ENCODE data around the gene ADAR. TPM values are rescaled to one million over a fixed set of nuclear protein-coding genes. Genes with fewer than 3 reads are reported as not detected.

ADAR gene
- total RNA-seq, 2 experiments from 2014 or later: 377 to 398 TPM

DNA sequence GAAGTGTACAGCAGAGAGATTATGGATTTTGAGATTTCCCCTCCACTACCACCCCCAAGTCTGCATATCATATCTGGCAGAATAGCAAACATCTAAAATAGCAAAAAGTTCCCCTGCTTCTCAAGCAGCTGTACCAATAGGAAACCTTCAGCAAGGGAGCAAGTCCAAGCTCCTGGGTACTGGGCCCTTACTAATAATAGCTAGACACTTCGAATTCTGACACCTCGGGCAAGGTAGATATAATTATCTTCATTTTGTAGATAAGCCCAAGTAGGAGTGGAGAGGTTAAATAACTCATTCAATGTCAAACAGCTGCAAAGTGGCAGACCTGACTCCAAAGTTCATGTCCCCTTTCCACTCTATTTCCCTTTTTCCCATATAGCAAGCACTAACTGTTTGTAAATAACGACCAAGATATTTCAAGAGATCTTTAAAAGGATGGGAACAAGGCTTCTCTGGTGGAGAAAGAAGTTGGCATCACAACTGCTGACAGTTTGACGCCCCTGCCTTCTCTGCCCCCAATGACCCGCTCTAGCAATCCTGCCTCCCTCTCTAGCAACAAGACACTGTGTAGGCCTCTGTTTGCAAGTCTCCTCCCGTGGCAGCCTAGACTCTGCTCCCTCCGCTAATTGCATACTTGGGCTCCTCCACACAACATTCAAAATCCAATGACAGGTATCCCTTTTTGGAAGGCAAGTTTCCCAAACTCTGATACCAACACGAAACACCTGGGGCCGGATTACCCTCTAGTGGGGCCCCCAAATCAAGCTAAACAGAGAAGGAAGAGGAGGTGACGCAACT is 18.7 kb upstream of the ADAR start:
- POLR2A ChIA-PET: interaction anchor here (0.7 to 4.5 kb wide), 12 partner anchors 9 to 1230 kb away, joined by 3 to 51 read pairs (median 4); partner anchors contain the start of genes ADAR and PMVK

DNA sequence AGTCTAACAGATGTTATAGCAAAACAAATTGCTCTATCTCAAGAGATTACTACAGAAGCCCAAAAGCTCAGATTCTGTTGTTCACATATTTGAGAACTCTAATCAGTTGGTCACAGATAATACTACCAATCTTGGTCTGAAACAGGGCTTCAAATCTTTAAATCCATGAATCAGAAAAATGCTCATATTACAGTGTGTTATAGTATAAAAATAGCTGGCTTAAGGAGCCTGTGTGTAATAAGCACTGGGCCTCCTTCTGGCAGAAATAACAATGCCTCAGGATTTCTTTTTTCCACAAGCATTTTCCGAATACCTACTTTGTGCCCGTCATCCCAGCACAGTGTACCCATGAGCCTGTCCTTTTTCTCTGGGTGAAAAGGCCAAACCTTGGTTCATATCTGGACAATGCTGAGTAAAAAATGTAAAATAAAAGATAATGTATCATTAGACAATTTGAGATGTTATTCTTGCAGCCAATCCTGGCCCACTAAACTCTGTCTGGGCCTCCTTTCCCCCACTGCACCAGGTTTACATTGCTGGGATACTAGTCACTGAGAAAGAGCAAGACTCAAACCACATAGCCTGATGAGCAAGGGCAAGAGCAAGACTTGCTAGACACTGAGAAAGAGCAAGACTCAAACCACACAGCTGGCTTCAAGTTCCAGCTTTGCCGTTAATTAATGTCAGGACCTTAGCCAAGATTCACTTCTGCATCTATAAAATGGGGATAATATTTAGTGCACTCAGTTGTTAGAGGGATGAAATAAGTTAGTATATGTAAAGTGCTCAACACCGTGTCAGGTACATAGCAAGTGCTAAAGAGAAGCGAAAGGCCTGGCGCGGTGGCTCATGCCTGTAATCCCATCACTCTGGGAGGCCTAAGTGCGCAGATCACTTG is 17.0 kb upstream of the ADAR start:
- Mint-ChIP-seq H3K9me3 (peaks cover 4% of the 10 kb centered on the region), H3K4me3 (no peak overlapping the region), H3K27ac (no peak overlapping the region), H3K27me3 (no peaks in the 10 kb centered on the region), H3K4me1 (peaks cover 50% of the 10 kb centered on the region), H3K36me3 (ENCODE audit: low read depth) (peaks cover 12% of the 10 kb centered on the region)
- POLR2A ChIA-PET: interaction anchor here (1.2 to 4.5 kb wide), 7 partner anchors 14 to 990 kb away, joined by 3 to 51 read pairs (median 6); partner anchors contain the start of genes ADAR and PMVK
- no peak for DNase-seq
- CTCF ChIA-PET: no interaction called here

More for the DNA sequence above, 18.7 kb upstream of the ADAR start:
- CTCF ChIA-PET: interaction anchor here (0.7 to 1.5 kb wide), 5 partner anchors 16 to 133 kb away, joined by 3 to 5 read pairs (median 3); no protein-coding TSS in a partner anchor
- Mint-ChIP-seq H3K27ac (peak overlapping the region; percentile 94), H3K4me1 (peaks cover 46% of the 10 kb centered on the region), H3K9me3 (peaks cover 5% of the 10 kb centered on the region), H3K36me3 (ENCODE audit: low read depth) (peaks cover 9% of the 10 kb centered on the region), H3K27me3 (peaks cover 11% of the 10 kb centered on the region), H3K4me3 (peak overlapping the region; percentile 99)
- DNase-seq: peak; percentile 25

DNA sequence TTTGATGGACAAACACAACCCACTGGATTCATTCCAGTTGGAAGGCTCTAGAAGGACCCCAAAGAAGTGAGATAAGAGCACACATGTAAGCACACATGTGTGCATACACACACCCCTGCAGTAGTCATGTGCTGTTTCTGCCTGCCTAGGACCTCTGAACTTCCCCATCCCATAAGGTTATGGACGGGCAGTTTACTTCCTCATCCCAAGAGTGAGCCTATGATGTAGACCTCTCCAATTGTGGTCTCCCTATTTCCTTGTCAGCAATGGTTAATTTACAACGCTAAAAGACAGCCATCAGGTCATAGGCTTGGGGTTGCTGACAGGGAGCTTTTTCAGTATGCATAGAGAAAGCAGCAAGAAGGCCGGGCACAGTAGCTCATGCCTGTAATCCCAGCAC is 15.4 kb upstream of the ADAR start:
- H3K27ac Mint-ChIP-seq: no peak overlapping the region
- peaks cover 15% of the 10 kb centered on the region for H3K36me3 Mint-ChIP-seq (ENCODE audit: low read depth)
- ChIA-PET CTCF (no interaction called here), POLR2A (interaction anchor here (0.8 to 2.4 kb wide), 4 partner anchors 13 to 313 kb away, joined by 4 to 10 read pairs (median 8); partner anchors contain the start of gene PMVK)
- no peaks in the 10 kb centered on the region for H3K9me3 Mint-ChIP-seq
- no peaks in the 10 kb centered on the region for H3K27me3 Mint-ChIP-seq
- no peak overlapping the region for H3K4me3 Mint-ChIP-seq
- H3K4me1 Mint-ChIP-seq: peaks cover 44% of the 10 kb centered on the region
- no peak for DNase-seq

DNA sequence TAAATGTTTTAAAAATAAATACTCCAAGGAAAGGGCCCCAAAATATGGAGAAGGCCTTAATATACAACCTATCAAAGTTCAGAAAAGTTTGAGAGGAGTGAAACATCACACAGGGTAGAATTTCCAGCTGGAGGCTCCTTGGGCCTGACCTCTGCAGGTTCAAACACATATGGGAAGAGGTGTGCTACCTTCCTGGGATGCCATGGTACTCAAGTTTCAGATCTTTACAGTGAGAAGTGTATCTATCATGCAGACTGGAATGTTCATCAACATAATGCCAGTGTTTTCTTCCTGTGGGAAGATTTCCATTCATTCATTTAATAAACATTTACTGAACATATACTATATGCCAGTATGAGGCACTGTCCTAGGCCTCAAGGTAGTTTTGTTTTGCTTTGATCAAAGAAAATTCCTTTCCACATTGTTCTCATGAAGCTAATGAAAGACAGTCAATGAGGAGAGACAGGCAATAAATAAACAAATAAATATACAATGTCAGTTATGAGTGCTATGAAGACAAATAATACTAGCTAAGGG is 14.6 kb upstream of the ADAR start:
- ChIA-PET CTCF (no interaction called here), POLR2A (interaction anchor here (1.8 to 2.5 kb wide), 2 partner anchors 12 to 13 kb away, joined by 9 to 14 read pairs; no protein-coding TSS in a partner anchor)
- no peaks in the 10 kb centered on the region for H3K27me3 Mint-ChIP-seq
- H3K4me3 Mint-ChIP-seq: no peak overlapping the region
- H3K4me1 Mint-ChIP-seq: peaks cover 42% of the 10 kb centered on the region
- H3K9me3 Mint-ChIP-seq: no peaks in the 10 kb centered on the region
- DNase-seq: no peak
- H3K27ac Mint-ChIP-seq: no peak overlapping the region
- H3K36me3 Mint-ChIP-seq (ENCODE audit: low read depth): peaks cover 16% of the 10 kb centered on the region

DNA sequence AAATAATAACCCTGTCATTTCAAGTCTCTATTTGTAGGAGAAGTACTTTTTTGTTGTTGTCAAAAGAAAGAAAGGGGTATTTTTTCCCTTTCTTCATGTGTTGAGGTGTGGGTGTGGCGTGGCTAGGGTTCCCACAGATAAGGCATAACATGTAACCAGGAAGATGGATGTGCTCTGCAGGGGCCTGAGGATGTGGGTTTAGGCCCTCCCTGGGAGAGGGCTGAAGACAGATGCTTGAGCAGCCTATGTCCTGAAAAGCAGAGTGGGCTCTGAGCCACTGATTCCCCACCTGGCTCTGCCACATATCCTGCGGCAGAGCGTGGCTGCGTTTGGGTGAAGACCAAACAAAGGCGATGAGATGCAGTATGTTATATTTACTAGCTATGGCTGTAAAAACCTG is 13.9 kb upstream of the ADAR start:
- Mint-ChIP-seq H3K27ac (no peak overlapping the region), H3K9me3 (no peaks in the 10 kb centered on the region), H3K4me1 (peaks cover 42% of the 10 kb centered on the region), H3K36me3 (ENCODE audit: low read depth) (peaks cover 16% of the 10 kb centered on the region), H3K27me3 (no peaks in the 10 kb centered on the region), H3K4me3 (no peak overlapping the region)
- no peak for DNase-seq
- CTCF ChIA-PET: no interaction called here
- POLR2A ChIA-PET: interaction anchor here (2.5 kb wide), 1 partner anchor 11 kb away, joined by 14 read pairs; no protein-coding TSS in a partner anchor

DNA sequence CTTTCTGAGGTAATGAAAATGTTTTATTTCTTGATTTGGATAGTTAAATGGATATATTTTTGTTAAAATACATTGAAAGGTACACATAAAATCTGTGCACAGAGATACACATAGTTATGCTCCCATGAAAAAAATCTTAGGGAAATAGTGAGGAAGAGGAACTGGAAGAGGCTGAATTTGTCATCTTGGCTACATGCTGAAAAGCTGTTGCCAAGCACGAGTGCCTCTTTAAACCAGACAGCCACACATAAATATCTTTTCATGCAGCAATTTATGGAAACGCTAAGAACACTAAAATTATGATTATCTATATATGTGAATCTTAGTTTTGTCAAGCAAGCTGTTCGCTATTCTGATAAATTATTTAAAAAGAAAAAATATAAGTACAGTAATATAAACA is 12.8 kb upstream of the ADAR start:
- Mint-ChIP-seq H3K9me3 (no peaks in the 10 kb centered on the region), H3K4me1 (peaks cover 40% of the 10 kb centered on the region), H3K36me3 (ENCODE audit: low read depth) (peaks cover 16% of the 10 kb centered on the region), H3K4me3 (no peak overlapping the region), H3K27me3 (no peaks in the 10 kb centered on the region), H3K27ac (no peak overlapping the region)
- DNase-seq: no peak
- CTCF ChIA-PET: interaction anchor here (0.6 to 1.1 kb wide), 3 partner anchors 11 to 15 kb away, joined by 3 to 5 read pairs (median 3); no protein-coding TSS in a partner anchor
- POLR2A ChIA-PET: interaction anchor here (2.5 kb wide), 1 partner anchor 10 kb away, joined by 14 read pairs; no protein-coding TSS in a partner anchor

DNA sequence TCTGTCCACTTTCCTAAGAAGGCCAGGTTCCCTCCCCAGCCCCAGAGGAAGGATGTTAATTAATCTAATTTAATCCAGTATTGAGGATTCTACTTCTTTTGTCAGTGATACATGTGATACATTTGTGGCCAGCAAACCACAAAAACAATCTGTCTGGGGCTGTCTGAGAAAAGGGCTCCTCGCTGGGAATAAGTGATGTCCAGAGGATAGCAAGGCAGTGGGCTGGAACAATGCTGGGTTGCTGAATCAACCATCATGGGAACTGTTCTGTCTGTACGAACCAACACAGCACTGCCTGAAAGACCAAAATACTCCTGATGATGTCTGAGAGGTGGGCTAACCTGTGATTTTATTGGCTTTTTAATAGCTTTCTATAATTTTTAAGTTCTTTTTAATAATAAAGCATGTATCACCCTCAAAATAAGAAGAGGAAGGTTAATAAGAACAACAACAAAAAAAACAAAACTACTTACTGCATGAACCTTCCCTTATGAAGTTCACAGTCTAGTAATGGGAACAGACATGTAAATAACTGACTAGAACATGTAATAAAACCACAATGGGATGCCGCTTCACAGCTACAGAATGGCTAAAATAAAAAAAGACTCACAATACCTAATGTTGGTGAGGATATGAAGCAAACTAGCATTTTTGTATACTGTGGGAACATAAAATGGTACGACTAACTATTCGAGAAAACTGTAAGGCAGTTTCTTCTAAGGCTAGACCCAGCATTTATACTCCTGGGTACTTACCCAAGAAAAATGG is 11.4 kb upstream of the ADAR start:
- Mint-ChIP-seq H3K9me3 (no peaks in the 10 kb centered on the region), H3K27me3 (no peaks in the 10 kb centered on the region), H3K4me1 (peaks cover 42% of the 10 kb centered on the region), H3K27ac (no peak overlapping the region), H3K36me3 (ENCODE audit: low read depth) (peaks cover 16% of the 10 kb centered on the region), H3K4me3 (no peak overlapping the region)
- no peak for DNase-seq
- POLR2A ChIA-PET: interaction anchor here (2.3 kb wide), 1 partner anchor 10 kb away, joined by 15 read pairs; the partner anchor contains the start of gene ADAR
- CTCF ChIA-PET: no interaction called here

DNA sequence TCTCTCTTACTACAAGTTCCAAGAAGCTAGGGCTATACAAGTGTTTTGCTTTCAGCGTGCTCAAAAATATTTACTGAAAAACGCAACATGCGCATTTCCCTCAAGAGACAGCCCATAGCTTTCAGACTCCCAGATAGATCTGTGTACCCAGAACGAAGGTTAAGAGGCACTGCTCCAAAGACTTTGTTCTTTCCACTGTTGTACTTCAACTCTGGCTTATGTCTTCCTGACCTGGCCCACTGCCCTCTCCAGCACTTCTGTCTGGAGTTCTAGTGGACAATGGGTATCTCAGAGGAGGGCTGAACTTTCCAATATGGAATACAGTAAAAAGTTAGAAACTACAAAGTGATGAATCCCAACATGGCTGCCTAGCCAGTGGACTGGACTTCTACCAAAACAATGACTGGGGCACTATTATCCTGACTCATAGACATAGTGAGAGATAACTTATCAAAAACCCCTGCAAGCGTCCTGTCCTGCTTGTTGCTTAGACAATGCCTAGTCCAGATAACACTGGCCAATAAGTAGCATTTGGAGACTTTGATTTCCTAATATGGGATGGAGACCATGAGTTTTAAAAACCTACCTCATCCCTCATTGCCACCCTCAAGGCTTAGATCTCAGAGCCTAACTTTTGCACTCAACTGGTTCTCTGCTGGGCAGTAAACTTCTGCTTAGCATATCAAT is 8.8 kb upstream of the ADAR start:
- Mint-ChIP-seq H3K27ac (no peak overlapping the region), H3K36me3 (ENCODE audit: low read depth) (peaks cover 8% of the 10 kb centered on the region), H3K9me3 (no peaks in the 10 kb centered on the region), H3K4me3 (no peak overlapping the region), H3K27me3 (no peaks in the 10 kb centered on the region), H3K4me1 (peaks cover 34% of the 10 kb centered on the region)
- ChIA-PET CTCF (no interaction called here), POLR2A (no interaction called here)
- DNase-seq: no peak

DNA sequence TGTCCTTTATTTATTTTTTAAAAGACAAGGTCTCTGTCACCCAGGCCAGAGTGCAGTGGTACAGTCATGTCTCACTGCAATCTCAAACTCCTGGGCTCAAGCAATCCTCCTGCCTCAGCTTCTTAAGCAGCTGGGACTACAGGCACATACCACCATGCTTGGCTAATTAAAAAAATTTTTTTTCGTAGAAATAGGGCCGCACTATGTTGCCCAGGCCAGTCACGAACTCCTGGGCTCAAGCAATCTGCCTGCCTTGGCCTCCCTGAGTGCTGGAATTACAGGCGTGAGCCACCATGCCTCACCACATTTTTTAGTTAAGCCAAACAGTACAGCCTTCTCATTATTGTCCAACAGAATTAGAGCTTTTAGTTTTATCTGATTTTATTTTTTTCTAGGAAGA is 7.4 kb upstream of the ADAR start:
- Mint-ChIP-seq H3K4me1 (peaks cover 38% of the 10 kb centered on the region), H3K9me3 (no peaks in the 10 kb centered on the region), H3K4me3 (no peak overlapping the region), H3K27me3 (no peaks in the 10 kb centered on the region), H3K27ac (no peak overlapping the region), H3K36me3 (ENCODE audit: low read depth) (peaks cover 4% of the 10 kb centered on the region)
- DNase-seq: no peak
- CTCF ChIA-PET: no interaction called here
- POLR2A ChIA-PET: interaction anchor here (1.5 kb wide), 1 partner anchor 11 kb away, joined by 5 read pairs; no protein-coding TSS in a partner anchor

DNA sequence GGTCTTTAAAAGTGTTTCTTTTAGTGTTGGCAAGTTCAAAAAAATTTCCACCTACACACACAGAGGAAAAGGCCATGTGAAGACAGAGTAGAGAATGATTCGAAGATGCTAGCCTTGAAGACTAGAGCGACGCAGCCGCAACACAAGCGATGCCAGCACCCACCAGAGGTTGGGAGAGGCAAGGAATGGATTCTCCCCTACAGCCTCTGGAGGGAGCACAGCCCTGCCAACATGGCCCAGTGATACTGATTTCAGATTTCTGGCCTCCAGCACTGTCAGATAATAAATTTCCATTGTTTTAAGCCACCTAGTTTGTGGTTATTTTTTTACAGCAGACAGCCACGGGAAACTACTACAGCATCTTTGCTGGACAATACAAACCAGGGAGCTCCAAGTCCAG is 6.9 kb upstream of the ADAR start:
- Mint-ChIP-seq H3K4me1 (peaks cover 43% of the 10 kb centered on the region), H3K27me3 (no peaks in the 10 kb centered on the region), H3K9me3 (no peaks in the 10 kb centered on the region), H3K27ac (peak overlapping the region; percentile 65), H3K36me3 (ENCODE audit: low read depth) (peaks cover 4% of the 10 kb centered on the region), H3K4me3 (no peak overlapping the region)
- no peak for DNase-seq
- POLR2A ChIA-PET: interaction anchor here (1.5 kb wide), 1 partner anchor 12 kb away, joined by 5 read pairs; no protein-coding TSS in a partner anchor
- CTCF ChIA-PET: no interaction called here

DNA sequence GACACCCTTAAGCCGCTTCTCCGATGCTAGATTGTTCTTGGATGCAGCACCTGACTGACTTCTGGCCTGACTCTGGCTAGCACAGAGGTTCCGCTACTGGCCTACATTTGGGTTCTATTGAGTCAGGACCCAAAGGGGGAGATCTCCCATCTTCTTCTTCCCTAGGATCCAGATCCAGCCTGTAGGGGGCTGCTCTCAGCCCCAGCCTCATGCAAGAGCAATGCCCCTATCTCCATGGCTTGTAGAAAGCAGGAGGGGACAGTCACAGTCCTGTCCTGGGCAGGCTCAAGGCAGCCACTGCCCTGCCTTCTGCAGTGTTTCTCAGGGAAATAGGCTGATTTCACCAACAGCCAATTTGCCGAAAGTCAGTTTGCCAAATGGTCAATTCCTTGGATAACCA is 6.3 kb upstream of the ADAR start:
- Mint-ChIP-seq H3K4me1 (peaks cover 50% of the 10 kb centered on the region), H3K27ac (no peak overlapping the region), H3K4me3 (no peak overlapping the region), H3K36me3 (ENCODE audit: low read depth) (peaks cover 4% of the 10 kb centered on the region), H3K9me3 (no peaks in the 10 kb centered on the region), H3K27me3 (no peaks in the 10 kb centered on the region)
- ChIA-PET POLR2A (no interaction called here), CTCF (no interaction called here)
- DNase-seq: no peak
